Astrocyte of the hippocampus (primary cell): ENCODE data around the gene CMTM2.
"Not testable (repeated sequence)": the region's sequence is repeated elsewhere in the genome, so short reads cannot be mapped to it uniquely, and the experiment has no call there.

Experiments
- DNase-seq: peaks from one replicate; pipeline ENCODE4 v3.0.0; 2011; ENCODE audit warnings: low read depth, low spot score

Gene CMTM2

GRCh38 chr16:66630561-66631260 is 51.4 kb downstream of the CMTM2 start:
- DNase-seq: not testable (repeated sequence)

- DNase-seq: not testable (repeated sequence)
These were observed 52.3 kb downstream of the CMTM2 start for GRCh38 chr16:66631558-66631957.

- DNase-seq: no peak
These were observed 55.4 kb downstream of the CMTM2 start for GRCh38 chr16:66634527-66635196.

- DNase-seq: no peak
These were observed 56.1 kb downstream of the CMTM2 start for GRCh38 chr16:66635406-66635805.

GRCh38 chr16:66636199-66636598 is 56.9 kb downstream of the CMTM2 start:
- no peak for DNase-seq

GRCh38 chr16:66637806-66638205 is 58.5 kb downstream of the CMTM2 start:
- no peak for DNase-seq
